DMS153 treated with DMSO at 0.1 percent for 48 hours (cell line): ENCODE data around the gene ADCY9.
A peak's percentile ranks its signal among the peaks of the same experiment; 100 is the strongest.
"Not testable (repeated sequence)": the region's sequence is repeated elsewhere in the genome, so short reads cannot be mapped to it uniquely, and the experiment has no call there.

Source experiments
- DNase-seq: peaks from one replicate; lab custom pipeline; 2025; ENCODE audit not compliant: unreplicated experiment; lab: John Stamatoyannopoulos, UW

ADCY9 gene

DNA sequence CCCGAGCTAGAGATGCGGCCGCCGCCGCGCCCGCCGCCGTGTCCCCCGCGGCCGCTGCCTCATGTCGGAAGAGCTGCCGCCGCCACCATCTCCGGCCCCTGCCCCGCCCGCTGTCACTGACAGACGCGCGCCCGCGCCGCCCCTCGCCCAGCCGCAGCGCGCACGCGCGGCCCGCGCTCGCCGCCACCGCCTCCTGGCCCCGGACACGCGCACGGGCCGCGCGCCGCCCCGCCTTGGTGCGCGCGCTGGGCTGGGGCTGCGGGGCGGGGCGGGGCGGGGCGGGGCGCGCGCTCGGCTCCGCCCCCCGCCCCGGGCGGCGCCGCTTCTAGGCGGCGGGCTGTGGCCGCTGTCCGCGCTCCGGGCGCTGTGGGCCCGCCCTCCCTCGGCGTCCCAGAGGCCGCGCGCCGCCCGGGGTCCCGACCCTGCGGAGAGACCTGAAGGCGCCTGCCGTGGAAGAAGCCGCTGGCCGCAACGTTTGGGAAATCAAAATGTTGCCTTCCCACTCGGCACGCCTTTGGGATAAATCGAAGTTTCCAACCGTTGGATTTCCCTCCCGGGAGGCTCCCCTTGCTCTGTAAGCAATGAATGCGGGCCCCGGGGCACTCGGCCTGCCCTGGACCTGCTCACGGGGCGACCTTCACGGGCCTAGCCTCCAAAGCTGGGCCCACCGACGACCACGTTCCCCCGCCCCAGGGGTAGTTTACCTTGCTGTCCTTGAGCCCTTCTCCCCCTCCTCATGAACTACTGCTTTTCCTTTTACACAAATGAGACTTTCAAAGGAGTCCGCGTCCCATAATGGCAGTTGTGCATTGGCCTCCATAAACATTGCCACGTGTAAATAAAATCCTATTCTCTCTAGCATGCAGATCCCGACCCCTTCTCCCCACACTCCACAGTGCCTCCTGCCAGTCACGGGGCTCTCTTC lies at the start of gene ADCY9:
ADCY9 (minus strand) TSS at position 118 of the 925 bp plus-strand sequence. CDS start 1,000 bp downstream, outside the sequence.
- peak; percentile 74 for DNase-seq

DNA sequence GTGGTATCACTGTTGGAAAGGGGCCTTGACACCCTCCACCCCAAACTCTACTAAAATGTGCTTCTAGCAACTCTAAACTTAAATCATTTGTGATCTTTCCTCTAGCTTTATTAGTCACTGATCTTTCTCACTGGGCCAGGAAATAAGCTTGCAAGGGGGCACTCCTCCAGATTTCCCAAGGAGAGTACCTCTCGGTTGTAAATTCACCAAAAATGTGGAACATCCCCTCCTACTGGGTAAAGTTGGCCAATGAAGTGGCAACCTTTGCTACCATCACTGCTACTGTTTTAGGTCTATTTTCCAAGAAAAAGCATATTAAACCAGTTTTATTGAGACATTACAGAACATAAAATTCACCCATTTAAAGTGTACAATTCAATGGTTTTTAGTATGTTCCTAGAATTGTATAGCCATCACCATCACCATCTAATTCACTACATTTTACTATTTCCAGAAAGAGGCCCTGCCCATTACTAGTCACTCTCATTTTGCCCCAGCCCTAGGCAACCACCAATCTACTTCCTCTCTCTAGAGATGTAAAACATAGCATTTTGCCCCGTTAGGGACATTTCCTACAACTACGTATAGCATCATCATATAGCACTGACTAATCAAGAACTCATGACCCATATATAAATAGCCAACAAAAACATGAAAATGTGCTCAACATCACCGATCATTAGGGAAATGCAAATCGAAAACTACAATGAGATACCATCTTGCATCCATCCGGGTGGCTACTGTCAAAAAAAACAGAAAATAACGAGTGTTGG lies 44.6 kb upstream of the ADCY9 start:
- no peak for DNase-seq

DNA sequence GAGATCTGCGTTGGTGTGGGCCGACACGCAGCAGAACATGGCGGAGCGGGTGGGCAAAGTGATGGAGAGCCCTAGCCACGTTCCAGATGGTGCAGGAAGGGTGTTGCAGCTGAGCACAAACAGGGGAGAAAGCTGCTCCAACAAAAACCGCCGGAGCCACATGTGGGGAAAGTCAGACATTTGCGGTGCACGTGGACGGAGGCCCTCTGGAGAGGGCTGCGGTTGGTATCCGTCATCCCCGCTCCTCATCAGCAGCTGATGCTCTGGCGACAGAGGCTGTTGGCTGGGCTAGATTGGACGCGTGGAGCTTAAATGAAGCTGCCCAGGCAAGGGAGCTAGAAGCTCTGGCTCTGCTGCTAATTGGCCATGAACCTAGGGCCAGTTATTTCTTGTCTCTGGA lies 43.5 kb upstream of the ADCY9 start:
- no peak for DNase-seq

DNA sequence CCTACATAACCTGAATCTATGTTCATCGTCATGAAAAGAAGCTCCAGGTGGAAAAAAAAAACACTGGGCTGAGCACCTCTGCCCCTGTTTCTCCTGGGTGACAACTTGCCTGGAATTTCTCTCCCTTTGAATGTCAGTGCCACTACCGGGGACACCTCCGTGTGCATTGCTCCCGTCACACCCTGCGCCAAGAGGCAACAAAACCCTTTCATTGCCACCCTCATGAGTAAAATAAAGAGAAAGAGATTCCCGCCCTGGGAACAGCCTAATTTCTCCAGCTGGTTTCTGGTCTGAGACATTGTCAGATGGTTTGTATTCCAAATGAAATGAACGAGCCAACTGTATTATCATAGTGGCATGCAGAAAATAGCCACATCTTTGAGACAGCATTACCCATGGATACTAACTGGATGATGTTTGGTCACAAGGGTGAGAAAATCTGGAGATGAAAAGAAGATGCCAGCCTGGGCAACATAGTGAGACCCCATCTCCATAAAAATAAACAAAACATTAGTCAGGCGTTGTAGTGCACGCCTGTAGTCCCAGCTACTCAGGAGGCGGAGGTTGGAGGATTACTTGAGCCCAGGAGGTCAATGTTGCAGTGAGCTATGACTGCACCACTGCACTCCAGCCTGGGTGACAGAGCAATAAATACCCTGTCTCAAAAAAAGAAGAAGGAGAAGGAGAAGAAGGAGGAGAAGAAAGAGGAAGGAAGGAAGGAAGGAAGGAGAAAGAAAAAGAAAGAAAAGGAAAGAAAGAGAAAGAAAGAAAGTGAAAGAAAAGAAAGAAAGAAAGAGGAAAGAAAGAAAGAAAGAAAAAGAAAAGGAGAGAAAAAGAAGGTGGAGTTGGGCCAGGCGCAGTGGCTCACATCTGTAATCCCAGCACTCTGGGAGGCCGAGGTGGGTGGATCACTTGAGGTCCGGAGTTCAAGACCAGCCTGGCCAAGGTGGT lies 42.2 kb upstream of the ADCY9 start:
- no peak for DNase-seq

DNA sequence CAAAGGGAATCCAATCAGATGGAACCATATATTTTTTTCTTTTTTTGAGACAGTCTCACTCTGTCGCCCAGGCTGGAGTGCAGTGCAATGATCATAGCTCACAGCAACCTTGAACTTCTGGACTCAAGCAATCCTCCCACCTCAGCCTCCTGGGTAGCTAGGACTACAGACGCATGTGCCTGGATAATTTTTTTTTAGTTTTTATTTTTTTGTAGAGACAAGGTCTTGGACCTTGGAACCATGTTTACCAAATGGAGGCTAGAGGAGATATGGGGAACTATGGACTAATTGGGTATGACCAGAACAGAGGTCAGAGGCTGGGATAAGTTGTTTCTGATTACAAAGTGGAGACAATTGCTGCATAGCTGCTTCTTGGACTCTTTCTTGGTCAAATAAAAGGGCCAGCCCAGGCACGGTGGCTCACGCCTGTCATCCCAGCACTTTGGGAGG lies 41.2 kb upstream of the ADCY9 start:
- DNase-seq = no peak

DNA sequence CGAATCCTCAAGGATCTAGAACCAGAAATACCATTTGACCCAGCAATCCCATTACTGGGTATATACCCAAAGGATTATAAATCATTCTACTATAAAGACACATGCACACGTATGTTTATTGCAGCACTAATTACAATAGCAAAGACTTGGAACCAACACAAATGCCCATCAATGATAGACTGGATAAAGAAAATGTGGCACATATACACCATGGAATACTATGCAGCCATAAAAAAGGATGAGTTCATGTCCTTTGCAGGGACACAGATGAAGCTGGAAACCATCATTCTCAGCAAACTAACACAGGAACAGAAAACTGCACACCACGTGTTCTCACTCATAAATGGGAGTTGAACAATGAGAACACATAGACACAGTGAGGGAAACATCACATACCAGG lies 40.3 kb upstream of the ADCY9 start:
- not testable (repeated sequence) for DNase-seq

DNA sequence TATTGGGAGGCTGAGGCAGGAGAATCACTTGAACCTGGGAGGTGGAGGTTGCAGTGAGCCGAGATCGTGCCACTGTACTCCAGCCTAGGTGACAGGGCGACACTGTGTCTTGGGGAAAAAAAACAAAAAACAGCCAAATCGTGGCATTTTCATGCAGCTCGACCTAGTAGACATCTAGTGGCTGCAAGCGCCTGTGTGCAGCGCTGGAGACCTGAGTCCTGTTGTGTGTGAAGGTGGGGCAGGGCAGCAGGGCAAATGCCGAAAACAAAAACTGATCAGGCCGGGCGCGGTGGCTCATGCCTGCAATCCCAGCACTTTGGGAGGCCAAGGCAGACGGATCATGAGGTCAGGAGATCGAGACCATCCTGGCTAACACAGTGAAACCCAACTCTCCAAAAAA lies 37.1 kb upstream of the ADCY9 start:
- not testable (repeated sequence) for DNase-seq

DNA sequence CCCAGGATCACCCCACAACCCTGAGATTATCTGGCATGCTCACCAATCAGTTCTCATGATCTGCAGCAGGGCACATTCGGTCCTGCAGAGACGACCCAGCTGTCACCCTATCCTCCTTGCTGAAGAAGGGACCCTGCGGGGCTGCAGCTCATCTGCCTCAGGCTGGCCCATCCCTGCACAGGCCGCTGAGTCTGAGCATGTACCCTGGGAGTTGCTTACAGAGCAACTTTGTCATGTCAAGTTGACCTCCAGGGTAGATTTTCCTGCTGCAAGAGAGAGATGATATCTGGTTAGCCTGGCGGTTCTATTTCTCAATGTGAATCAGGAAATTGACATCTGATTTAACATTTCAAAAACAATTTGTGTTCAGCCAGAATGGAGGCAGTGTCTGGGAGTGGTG lies 36.0 kb upstream of the ADCY9 start:
- no peak for DNase-seq

DNA sequence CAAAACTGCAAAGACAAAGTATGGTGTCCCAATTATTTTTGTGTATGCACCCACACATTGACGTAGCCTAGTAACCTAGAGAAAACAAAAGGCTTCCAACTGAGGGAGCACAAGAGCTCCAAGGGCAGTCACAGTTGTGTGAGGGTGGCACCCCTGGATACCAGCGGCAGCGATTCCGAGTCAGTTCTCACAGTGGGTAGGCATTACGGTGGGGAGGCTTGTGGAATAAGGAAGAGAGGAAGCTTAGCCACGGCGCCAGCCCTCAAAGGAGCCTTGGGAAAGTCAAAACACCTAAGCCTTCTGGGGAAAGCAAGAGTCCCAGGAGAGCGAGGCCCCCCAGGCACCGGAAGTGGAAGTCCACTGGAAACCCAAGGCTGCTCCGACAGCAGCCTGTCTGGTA lies 31.0 kb upstream of the ADCY9 start:
- no peak for DNase-seq

DNA sequence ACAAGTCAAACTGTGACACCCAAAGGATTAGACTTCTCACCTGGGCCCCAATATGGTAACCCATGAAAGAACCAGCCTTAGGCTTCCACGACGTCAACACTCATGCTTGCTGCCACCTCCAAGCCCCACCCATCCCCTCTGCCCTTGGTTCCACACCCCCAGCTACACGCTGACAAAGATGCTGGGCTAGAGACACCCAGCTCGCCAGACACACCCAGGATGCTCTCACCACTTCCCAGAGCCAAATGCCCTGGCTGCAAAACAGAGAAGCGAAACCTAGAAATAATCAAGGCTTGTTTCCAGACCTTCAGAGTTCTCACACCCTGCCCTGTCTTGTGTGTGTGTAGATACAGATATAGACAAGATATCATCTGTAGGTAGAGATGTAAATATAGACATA lies 26.0 kb upstream of the ADCY9 start:
- DNase-seq = no peak

DNA sequence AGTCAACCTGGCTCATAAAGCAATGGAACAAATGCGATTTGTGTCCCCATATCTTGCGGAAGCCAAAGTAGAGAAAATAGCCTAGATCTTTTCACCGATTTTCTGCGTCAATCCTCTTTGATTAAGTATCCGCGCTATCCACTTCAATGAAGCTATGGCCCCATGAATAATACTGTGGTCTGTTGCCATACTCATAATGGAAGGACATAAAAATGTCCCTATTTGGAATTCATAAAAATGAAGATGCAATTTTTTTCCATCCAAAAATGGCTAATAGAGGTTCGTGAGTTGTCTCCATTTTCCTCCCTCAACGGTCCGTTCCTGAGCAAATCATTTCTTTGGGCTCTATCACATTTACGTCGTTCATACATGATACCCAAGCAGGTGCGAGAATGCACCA lies 25.4 kb upstream of the ADCY9 start:
- DNase-seq = no peak

DNA sequence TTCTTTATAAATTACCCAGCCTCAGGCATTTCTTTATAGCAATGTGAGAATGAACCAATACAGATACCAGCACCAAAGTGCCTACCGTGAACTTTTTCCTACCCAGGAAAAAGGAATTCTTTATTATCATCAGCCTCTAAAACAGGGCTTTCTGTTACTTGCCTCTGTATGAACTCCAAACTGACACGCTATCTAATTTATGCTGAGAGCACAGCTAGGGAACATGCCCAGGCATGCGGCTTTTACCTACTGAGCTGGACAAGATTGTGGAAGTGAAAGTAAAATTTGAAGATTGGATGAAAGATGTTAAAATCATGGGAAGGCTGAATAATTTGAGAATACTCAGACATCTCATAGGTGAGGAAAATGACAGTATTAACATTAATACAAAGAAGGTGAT lies 24.4 kb upstream of the ADCY9 start:
- DNase-seq = no peak

DNA sequence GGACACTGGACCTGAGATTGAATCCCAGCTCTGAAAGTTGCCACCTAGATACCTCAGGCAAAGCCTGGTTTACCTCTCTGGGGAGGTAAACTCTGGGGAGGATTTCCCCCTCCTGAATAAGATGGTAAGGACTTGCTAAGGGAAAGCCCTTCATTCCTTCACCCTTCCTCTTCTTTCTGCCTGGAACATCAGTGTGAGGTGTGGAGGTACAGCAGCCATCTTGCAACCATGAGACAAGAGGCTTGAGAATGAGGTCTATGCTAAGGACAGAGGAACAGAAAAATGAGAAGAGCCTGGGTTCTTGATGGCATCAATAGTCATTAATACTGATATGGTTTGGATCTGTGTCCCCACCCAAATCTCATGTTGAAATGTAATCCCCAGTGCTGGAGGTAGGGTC lies 23.7 kb upstream of the ADCY9 start:
- DNase-seq = no peak

DNA sequence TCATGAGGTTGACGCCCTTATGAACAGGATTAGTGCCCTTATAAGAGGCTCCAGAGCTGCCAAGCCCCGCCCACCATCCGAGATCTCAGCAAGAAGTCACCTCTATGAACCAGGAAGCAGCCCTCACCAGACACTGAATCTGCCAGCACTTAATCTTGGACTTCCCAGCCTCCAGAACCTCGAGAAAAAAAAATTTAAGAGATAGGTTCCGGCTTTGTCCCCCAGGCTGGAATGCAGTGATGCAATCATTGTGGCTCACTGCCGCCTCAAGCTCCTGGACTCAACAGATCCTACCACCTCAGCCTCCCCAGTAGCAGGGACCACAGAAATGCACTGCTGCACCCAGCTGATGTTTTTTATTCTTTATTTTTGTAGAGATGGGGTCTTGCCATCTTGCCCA lies 22.5 kb upstream of the ADCY9 start:
- DNase-seq = no peak

DNA sequence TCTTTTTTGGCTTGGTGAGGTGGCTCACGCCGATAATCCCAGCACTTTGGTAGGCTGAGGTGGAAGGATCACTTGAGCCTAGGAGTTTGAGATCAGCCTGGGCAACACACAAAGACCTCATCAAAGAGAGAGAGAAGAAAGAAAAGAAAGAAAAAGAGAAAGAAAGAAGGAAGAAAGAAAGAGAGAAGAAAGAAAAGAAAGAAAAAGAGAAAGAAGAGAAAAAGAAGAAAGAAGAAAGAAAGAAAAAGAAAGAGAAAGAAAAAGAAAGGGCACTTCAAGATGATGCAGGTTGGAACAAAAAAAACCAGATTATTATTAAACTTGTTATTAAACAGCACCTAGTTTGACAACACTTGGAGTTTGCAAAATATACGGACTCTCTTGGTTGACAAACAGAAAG lies 21.2 kb upstream of the ADCY9 start:
- no peak for DNase-seq

DNA sequence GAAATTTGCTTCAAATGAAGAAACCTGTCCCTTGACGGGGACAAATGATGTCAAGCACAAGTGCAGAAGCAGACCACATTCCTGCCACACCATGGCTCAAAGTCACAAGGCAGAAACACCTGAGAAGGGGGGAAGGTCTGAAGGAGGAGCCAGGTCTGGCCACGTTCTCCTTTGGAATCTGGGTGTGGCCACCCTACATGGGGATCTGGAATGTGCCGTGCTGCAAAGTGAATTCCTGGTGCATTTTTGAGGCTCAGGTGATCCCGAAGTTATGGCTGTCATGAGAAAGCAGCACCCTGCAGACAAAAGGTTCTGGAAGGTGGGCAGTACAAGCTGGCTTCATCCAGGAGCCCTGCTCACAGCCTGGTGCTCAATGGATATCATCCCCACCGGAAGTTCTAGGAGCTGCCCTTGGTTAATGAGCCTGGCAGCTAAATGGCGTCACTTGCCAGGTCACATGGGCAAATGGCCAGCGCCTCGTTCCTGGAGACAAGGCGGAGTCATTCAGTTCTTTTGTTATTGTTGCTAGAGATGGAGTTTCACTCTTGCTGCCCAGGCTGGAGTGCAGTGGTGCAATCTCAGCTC lies 20.1 kb upstream of the ADCY9 start:
- DNase-seq = no peak

DNA sequence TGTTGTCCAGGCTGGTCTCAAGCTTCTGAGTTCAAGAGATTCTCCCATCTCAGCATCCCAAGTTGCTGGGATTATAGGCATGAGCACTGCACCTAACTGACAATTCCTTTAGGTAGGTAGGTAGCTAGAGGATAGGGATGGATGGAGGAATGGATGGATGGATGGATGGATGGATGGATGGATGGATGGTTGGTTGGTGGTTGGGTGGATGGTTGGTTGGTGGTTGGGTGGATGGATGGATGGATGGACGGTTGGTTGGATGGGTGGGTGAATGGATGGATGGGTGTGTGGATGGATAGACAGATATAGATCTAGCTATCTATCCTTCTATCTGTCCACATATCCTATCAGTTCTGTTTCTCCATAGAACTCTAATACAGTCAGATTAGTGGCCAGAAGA lies 19.3 kb upstream of the ADCY9 start:
- no peak for DNase-seq

DNA sequence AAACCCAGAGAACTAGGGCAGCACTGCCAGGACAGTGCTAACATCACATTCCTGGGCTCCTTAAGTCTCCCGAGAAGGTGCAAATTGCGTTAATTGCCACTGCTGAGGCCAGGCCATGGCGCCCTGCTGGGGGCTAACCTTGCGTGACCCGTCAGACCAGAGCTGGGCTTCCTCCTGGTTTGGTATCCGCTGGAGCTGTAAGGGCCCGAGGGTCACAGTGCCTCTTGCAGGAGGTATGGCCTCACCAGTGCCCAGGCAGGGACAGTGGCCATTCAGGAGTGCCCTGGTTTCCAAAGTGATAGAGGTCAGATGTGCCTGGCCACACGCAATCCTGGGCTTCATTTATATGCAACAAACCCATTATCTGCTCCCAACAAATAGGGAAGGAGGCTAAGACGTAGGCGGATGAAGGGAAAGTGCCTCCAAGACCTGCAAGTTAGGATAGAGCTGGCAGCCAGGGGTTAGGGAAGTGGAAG lies 17.7 kb upstream of the ADCY9 start:
- no peak for DNase-seq

DNA sequence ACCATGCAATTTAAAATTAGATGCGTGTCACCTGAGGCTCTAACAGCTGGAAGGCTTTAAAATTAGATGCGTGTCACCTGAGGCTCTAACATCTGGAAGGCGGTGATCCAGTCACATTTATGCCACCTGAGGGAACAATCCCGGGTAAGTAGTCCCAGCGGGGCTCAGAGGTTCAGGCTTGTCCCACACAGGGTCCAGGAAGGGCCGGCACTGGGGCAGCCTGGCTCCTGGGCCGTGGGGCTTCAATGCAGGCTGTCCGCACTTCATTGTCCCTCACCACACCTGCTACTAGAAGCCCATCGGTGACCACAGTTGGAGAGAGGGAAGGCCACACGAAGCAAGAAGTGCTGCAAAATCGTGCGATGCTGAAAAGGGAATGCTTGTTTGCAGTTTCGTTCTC lies 15.4 kb upstream of the ADCY9 start:
- no peak for DNase-seq

DNA sequence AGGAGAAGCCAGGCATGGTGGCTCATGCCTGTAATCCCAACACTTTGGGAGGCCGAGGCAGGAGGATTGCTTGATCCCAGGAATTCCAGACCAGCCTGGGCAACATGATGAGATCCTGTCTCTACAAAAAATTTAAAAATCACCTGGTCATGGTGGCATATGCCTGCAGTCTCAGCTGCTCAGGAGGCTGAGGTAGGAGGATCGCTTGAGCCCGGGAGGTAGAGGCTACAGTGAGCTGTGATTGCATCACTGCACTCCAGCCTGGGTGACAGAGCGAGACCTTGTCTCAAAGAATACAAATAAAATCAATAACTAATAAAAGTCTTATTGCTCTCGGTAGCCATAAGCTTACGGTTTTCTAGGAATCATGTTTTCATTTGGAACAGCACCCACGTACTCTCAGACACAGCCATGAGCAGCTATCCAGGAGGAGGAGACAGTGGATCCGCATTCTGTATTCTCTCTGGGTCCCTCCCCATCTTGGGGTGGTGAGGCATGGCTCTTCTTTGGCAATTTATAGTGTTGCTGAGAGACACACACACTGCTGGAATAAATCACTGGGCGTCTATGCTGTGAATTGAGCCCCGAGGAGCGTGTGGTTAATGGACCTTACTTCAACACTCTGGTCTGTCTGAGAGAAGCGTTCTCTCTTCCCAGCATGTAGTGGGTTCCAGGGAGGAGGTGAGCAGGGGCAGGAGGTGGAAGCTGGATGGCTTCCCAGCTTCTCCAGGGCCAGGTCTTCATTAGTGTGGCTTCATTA lies 8.5 kb upstream of the ADCY9 start:
- DNase-seq = no peak
